Bronchial epithelial cell (primary cell): ENCODE data around the gene PLGLB1. TPM values are rescaled to one million over a fixed set of nuclear protein-coding genes. Genes with fewer than 3 reads are reported as not detected.
"Not testable (repeated sequence)": the region's sequence is repeated elsewhere in the genome, so short reads cannot be mapped to it uniquely, and the experiment has no call there.

ENCODE experiments used
- DNase-seq: peaks from one replicate; pipeline ENCODE4 v3.0.0-alpha.2; 2010; ENCODE audit warnings: low read depth
- FAIRE-seq: peaks from 2 replicates; lab custom pipeline; 2011; peaks lifted over from hg19 to GRCh38; lab: Jason Lieb, UNC
- H3K27me3 ChIP-seq: 2 replicates; pipeline ENCODE4 v1.5.1; 2011; ENCODE audit warnings: low read length; ENCODE audit not compliant: control insufficient read depth, insufficient read depth
- H3K36me3 ChIP-seq: 2 replicates; pipeline ENCODE4 v1.5.1; 2011; ENCODE audit warnings: low read length; ENCODE audit not compliant: control insufficient read depth, insufficient read depth
- H3K4me3 ChIP-seq: 2 replicates; pipeline ENCODE4 v1.5.1; 2011; ENCODE audit warnings: mild to moderate bottlenecking, low read depth, low read length, control low read depth
- total RNA-seq: library from RNA; depleted of rRNA; stranded (reverse); fragments of >200 nt; gene quantifications from 2 replicates; pipeline ENCODE4 v1.2.1, GENCODE V29; 2014

Gene PLGLB1
- total RNA-seq = 0.13 and 0.26 TPM in 2 replicates

- H3K27me3 ChIP-seq, FAIRE-seq, H3K4me3 ChIP-seq, DNase-seq, H3K36me3 ChIP-seq: not testable (repeated sequence)
Measured at GRCh38 chr2:87021744-87022143, at the start of gene PLGLB1. Gene PLGLB1 (minus strand): TSS chr2:87021844. CDS start chr2:87021783, 61 bp downstream.

GRCh38 chr2:87064305-87064704, 42.7 kb upstream of the PLGLB1 start:
- DNase-seq, H3K4me3 ChIP-seq, FAIRE-seq, H3K27me3 ChIP-seq, H3K36me3 ChIP-seq: not testable (repeated sequence)

GRCh38 chr2:87063431-87063830, 41.8 kb upstream of the PLGLB1 start:
- not testable (repeated sequence) for FAIRE-seq

GRCh38 chr2:87061519-87061918, 39.9 kb upstream of the PLGLB1 start:
- not testable (repeated sequence) for H3K27me3 ChIP-seq, H3K4me3 ChIP-seq, FAIRE-seq, H3K36me3 ChIP-seq
- DNase-seq = peak; percentile 21

More at GRCh38 chr2:87063431-87063830, 41.8 kb upstream of the PLGLB1 start:
- not testable (repeated sequence) for H3K4me3 ChIP-seq, H3K27me3 ChIP-seq, DNase-seq, H3K36me3 ChIP-seq

GRCh38 chr2:87057606-87058005, 36.0 kb upstream of the PLGLB1 start:
- H3K36me3 ChIP-seq, FAIRE-seq, DNase-seq, H3K4me3 ChIP-seq, H3K27me3 ChIP-seq: not testable (repeated sequence)

GRCh38 chr2:87056843-87057242, 35.2 kb upstream of the PLGLB1 start:
- H3K36me3 ChIP-seq, DNase-seq, H3K4me3 ChIP-seq, H3K27me3 ChIP-seq, FAIRE-seq: not testable (repeated sequence)

GRCh38 chr2:87056435-87056834, 34.8 kb upstream of the PLGLB1 start:
- H3K36me3 ChIP-seq, DNase-seq, H3K27me3 ChIP-seq, H3K4me3 ChIP-seq: not testable (repeated sequence)
- peak; percentile 28 for FAIRE-seq

- not testable (repeated sequence) for H3K4me3 ChIP-seq, H3K36me3 ChIP-seq, DNase-seq, H3K27me3 ChIP-seq
- peak; percentile 82 for FAIRE-seq
Measured at GRCh38 chr2:87054375-87054774, 32.7 kb upstream of the PLGLB1 start.

GRCh38 chr2:87041321-87041978, 19.8 kb upstream of the PLGLB1 start:
- not testable (repeated sequence) for DNase-seq, H3K36me3 ChIP-seq, H3K27me3 ChIP-seq, H3K4me3 ChIP-seq, FAIRE-seq

GRCh38 chr2:87028607-87029006, 7.0 kb upstream of the PLGLB1 start:
- not testable (repeated sequence) for H3K36me3 ChIP-seq, FAIRE-seq, H3K4me3 ChIP-seq, H3K27me3 ChIP-seq, DNase-seq

- not testable (repeated sequence) for H3K36me3 ChIP-seq, H3K4me3 ChIP-seq, DNase-seq, FAIRE-seq, H3K27me3 ChIP-seq
Measured at GRCh38 chr2:87026816-87027215, 5.2 kb upstream of the PLGLB1 start.

GRCh38 chr2:87025927-87026326, 4.3 kb upstream of the PLGLB1 start:
- DNase-seq, H3K4me3 ChIP-seq: not testable (repeated sequence)

GRCh38 chr2:87023988-87024615, 2.5 kb upstream of the PLGLB1 start:
- not testable (repeated sequence) for DNase-seq, H3K27me3 ChIP-seq, FAIRE-seq, H3K4me3 ChIP-seq, H3K36me3 ChIP-seq

More at GRCh38 chr2:87025927-87026326, 4.3 kb upstream of the PLGLB1 start:
- FAIRE-seq, H3K36me3 ChIP-seq, H3K27me3 ChIP-seq: not testable (repeated sequence)

GRCh38 chr2:87021043-87021442, 601 bp downstream of the PLGLB1 start:
- not testable (repeated sequence) for H3K4me3 ChIP-seq, DNase-seq, H3K36me3 ChIP-seq, H3K27me3 ChIP-seq, FAIRE-seq
